NCI-H1694 treated with DMSO at 0.1 percent for 48 hours (cell line): Measurements from ENCODE around the gene H1-8.
"Not testable (repeated sequence)": the region's sequence is repeated elsewhere in the genome, so short reads cannot be mapped to it uniquely, and the experiment has no call there.

ENCODE experiments used
- DNase-seq: peaks from one replicate; lab custom pipeline; 2025; lab: John Stamatoyannopoulos, UW

H1-8 gene

GRCh38 chr3:129533406-129533805, 9.6 kb upstream of the H1-8 start:
- no peak for DNase-seq

GRCh38 chr3:129534428-129535027, 8.4 kb upstream of the H1-8 start:
- peak; percentile 12 for DNase-seq

GRCh38 chr3:129535075-129535474, 7.9 kb upstream of the H1-8 start:
- no peak for DNase-seq

- DNase-seq: no peak
Observed at GRCh38 chr3:129536374-129536667, 6.7 kb upstream of the H1-8 start.

GRCh38 chr3:129536804-129537203, 6.2 kb upstream of the H1-8 start:
- no peak for DNase-seq

- DNase-seq: no peak
Observed at GRCh38 chr3:129539206-129539605, 3.8 kb upstream of the H1-8 start.

- no peak for DNase-seq
Observed at GRCh38 chr3:129540776-129541516, 2.0 kb upstream of the H1-8 start.

- no peak for DNase-seq
Observed at GRCh38 chr3:129542747-129543146, 228 bp upstream of the H1-8 start.

- no peak for DNase-seq
Observed at GRCh38 chr3:129543999-129544398, 1.0 kb downstream of the H1-8 start.

GRCh38 chr3:129545951-129546350, 3.0 kb downstream of the H1-8 start:
- not testable (repeated sequence) for DNase-seq

GRCh38 chr3:129547241-129547640, 4.3 kb downstream of the H1-8 start:
- DNase-seq: no peak

GRCh38 chr3:129548104-129548965, 5.4 kb downstream of the H1-8 start:
- DNase-seq: no peak

GRCh38 chr3:129549006-129549800, 6.2 kb downstream of the H1-8 start:
- DNase-seq: no peak

- DNase-seq: no peak
Observed at GRCh38 chr3:129549805-129550204, 6.8 kb downstream of the H1-8 start.

- peak; percentile 34 for DNase-seq
Observed at GRCh38 chr3:129552287-129553050, 9.5 kb downstream of the H1-8 start.

- DNase-seq: peak; percentile 16
Observed at GRCh38 chr3:129553171-129553570, 10.2 kb downstream of the H1-8 start.

- no peak for DNase-seq
Observed at GRCh38 chr3:129553719-129554118, 10.7 kb downstream of the H1-8 start.

- peak; percentile 35 for DNase-seq
Observed at GRCh38 chr3:129554356-129555152, 11.6 kb downstream of the H1-8 start.

- no peak for DNase-seq
Observed at GRCh38 chr3:129555153-129555550, 12.2 kb downstream of the H1-8 start.

GRCh38 chr3:129555616-129556357, 12.8 kb downstream of the H1-8 start:
- DNase-seq: no peak
